Astrocyte (in vitro differentiated cells and primary cell): ENCODE measurements around the gene HACE1. TPM values are rescaled to one million over a fixed set of nuclear protein-coding genes. Genes with fewer than 3 reads are reported as not detected.

Experiments used
- DNase-seq: peaks from one replicate; pipeline ENCODE4 v3.0.0-alpha.2; 2010; ENCODE audit warnings: low read depth
- FAIRE-seq: peaks from 2 replicates; lab custom pipeline; 2011; peaks lifted over from hg19 to GRCh38; lab: Jason Lieb, UNC
- H2AFZ ChIP-seq: 2 replicates; pipeline ENCODE4 v1.6.0; 2012; ENCODE audit warnings: low read depth, low read length, inconsistent platforms
- H3K27ac ChIP-seq: 2 replicates; pipeline ENCODE4 v1.5.1; 2011; ENCODE audit warnings: low read depth, low read length, inconsistent platforms
- H3K27me3 ChIP-seq: 2 replicates; pipeline ENCODE4 v1.6.0; 2011; ENCODE audit warnings: low read length, inconsistent platforms; ENCODE audit not compliant: insufficient read depth
- H3K36me3 ChIP-seq: 2 replicates; pipeline ENCODE4 v1.5.1; 2011; ENCODE audit warnings: low read length, inconsistent platforms; ENCODE audit not compliant: insufficient read depth
- H3K4me1 ChIP-seq: 2 replicates; pipeline ENCODE4 v1.5.1; 2011; ENCODE audit warnings: low read length, inconsistent platforms; ENCODE audit not compliant: insufficient read depth
- H3K4me2 ChIP-seq: 2 replicates; pipeline ENCODE4 v1.6.0; 2012; ENCODE audit warnings: low read length, inconsistent platforms
- H3K4me3 ChIP-seq: 2 replicates; pipeline ENCODE4 v1.5.1; 2011; ENCODE audit warnings: low read depth, mild to moderate bottlenecking, low read length, inconsistent platforms; ENCODE audit not compliant: insufficient read depth
- H3K79me2 ChIP-seq: 2 replicates; pipeline ENCODE4 v1.6.0; 2012; ENCODE audit warnings: mild to moderate bottlenecking, low read length, inconsistent platforms; ENCODE audit not compliant: insufficient read depth
- H3K9ac ChIP-seq: 2 replicates; pipeline ENCODE4 v1.6.0; 2012; ENCODE audit warnings: mild to moderate bottlenecking, low read length, inconsistent platforms
- H3K9me3 ChIP-seq: 2 replicates; pipeline ENCODE4 v1.5.1; 2012; ENCODE audit warnings: low read depth, mild to moderate bottlenecking, low read length, inconsistent platforms; ENCODE audit not compliant: insufficient read depth
- H4K20me1 ChIP-seq: 2 replicates; pipeline ENCODE4 v1.6.0; 2012; ENCODE audit warnings: low read length, inconsistent platforms; ENCODE audit not compliant: insufficient read depth
- H3K27ac Mint-ChIP-seq: one replicate; pipeline ENCODE4 v1.8.0; 2021; ENCODE audit warnings: mild to moderate bottlenecking, mixed read lengths; ENCODE audit not compliant: unreplicated experiment
- H3K27me3 Mint-ChIP-seq: one replicate; pipeline ENCODE4 v1.8.0; 2021; ENCODE audit warnings: low read depth, mixed read lengths; ENCODE audit not compliant: unreplicated experiment
- H3K36me3 Mint-ChIP-seq: one replicate; pipeline ENCODE4 v1.8.0; 2021; ENCODE audit warnings: low read depth, mixed read lengths; ENCODE audit not compliant: unreplicated experiment
- H3K4me1 Mint-ChIP-seq: one replicate; pipeline ENCODE4 v1.8.0; 2021; ENCODE audit warnings: low read depth, mixed read lengths; ENCODE audit not compliant: unreplicated experiment
- H3K4me3 Mint-ChIP-seq: one replicate; pipeline ENCODE4 v1.8.0; 2021; ENCODE audit warnings: mild to moderate bottlenecking, moderate library complexity, mixed read lengths; ENCODE audit not compliant: unreplicated experiment
- H3K9me3 Mint-ChIP-seq: one replicate; pipeline ENCODE4 v1.8.0; 2021; ENCODE audit warnings: mild to moderate bottlenecking, mixed read lengths; ENCODE audit not compliant: unreplicated experiment
- EZH2 ChIP-seq: IDR thresholded peaks from 2 replicates; pipeline ENCODE4 v1.6.1; 2012; ENCODE audit warnings: mild to moderate bottlenecking, low read length, inconsistent platforms; ENCODE audit not compliant: insufficient read depth
- total RNA-seq: library from RNA; stranded (reverse); gene quantifications from 2 replicates; pipeline ENCODE4 v1.2.1, GENCODE V29; 2021
- TF ChIP-seq, protein P1 (sequence below): IDR thresholded peaks from 2 replicates; pipeline ENCODE4 v1.5.1; 2011; ENCODE audit warnings: low read depth, mild to moderate bottlenecking, inconsistent platforms, low read length, moderate library complexity; ENCODE audit not compliant: insufficient read depth

HACE1 gene
- total RNA-seq, 1 donor from 2014 or later, result 13.8 TPM

DNA sequence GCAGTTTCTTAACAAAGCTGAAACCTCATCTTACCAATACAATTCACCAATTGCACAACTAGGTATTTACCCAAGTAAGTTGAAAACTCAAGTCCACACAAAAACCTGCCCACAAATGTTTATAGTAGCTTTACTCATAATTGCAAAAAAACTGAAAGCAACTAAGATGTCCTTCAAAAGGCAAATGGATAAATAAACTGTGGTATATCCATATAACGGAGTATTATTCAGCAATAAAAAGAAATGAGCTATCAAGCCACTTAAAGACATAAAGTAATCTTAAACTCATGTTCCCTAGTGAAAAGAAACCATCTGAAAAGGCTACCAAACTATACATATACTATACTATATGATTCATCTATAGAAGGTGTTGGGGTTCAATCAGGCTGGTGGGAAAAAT lies 179.7 kb downstream of the HACE1 start:
- Histone ChIP-seq H3K79me2 (no peaks in the 10 kb centered on the region), H3K9ac (no peak overlapping the region), H3K4me1 (no peaks in the 10 kb centered on the region), H3K36me3 (no peaks in the 10 kb centered on the region), H3K4me3 (no peak overlapping the region), H3K27me3 (no peaks in the 10 kb centered on the region), H3K9me3 (no peaks in the 10 kb centered on the region), H3K27ac (no peak overlapping the region), H2AFZ (no peak overlapping the region), H4K20me1 (no peaks in the 10 kb centered on the region), H3K4me2 (no peak overlapping the region)
- Mint-ChIP-seq H3K4me1 (no peaks in the 10 kb centered on the region), H3K36me3 (peaks cover 3% of the 10 kb centered on the region), H3K4me3 (no peak overlapping the region), H3K9me3 (peaks cover 16% of the 10 kb centered on the region), H3K27me3 (no peaks in the 10 kb centered on the region), H3K27ac (no peak overlapping the region)
- TF ChIP-seq, protein P1, sequence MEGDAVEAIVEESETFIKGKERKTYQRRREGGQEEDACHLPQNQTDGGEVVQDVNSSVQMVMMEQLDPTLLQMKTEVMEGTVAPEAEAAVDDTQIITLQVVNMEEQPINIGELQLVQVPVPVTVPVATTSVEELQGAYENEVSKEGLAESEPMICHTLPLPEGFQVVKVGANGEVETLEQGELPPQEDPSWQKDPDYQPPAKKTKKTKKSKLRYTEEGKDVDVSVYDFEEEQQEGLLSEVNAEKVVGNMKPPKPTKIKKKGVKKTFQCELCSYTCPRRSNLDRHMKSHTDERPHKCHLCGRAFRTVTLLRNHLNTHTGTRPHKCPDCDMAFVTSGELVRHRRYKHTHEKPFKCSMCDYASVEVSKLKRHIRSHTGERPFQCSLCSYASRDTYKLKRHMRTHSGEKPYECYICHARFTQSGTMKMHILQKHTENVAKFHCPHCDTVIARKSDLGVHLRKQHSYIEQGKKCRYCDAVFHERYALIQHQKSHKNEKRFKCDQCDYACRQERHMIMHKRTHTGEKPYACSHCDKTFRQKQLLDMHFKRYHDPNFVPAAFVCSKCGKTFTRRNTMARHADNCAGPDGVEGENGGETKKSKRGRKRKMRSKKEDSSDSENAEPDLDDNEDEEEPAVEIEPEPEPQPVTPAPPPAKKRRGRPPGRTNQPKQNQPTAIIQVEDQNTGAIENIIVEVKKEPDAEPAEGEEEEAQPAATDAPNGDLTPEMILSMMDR, result no peak
- TF ChIP-seq EZH2, result no peak
- no peak for DNase-seq
- no peak for FAIRE-seq

Other genes with a start within 250 kb of the HACE1 start
- 24.1 and 29.0 TPM in 2 replicates for gene LIN28B, start 97.2 kb upstream of the HACE1 start, total RNA-seq